ENCODE data around the gene BMX.
A peak's percentile ranks its signal among the peaks of the same experiment; 100 is the strongest.

Gene BMX
- 0 reads per million in 4 donors for total RNA-seq

- DNase-seq = no peak
Measured at GRCh38 chrX:15500497-15500966, at the start of gene BMX. Gene BMX, plus strand, starts transcription at chrX:15500807. Its CDS starts 7,547 bp downstream, at chrX:15508354.

DNA sequence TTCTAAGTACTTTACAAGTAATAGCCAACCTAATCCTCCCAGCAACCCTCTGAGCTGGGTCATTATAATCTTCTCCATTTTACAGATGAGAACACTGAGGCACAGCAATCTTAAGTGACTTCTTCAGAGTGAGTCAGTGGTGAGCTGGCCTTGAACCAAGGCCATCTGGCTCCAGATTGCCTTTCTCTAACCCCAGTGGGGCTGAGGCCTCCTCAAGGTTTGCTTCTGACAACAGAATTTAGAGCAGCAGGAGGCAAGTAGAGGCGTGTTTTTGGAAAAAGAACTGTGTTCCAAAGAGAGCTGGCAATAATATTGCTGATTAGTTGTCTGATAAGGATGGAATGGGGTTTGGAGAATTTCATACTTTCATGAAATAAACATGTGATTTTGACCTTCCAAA lies 48.7 kb upstream of the BMX start:
- DNase-seq = no peak

DNA sequence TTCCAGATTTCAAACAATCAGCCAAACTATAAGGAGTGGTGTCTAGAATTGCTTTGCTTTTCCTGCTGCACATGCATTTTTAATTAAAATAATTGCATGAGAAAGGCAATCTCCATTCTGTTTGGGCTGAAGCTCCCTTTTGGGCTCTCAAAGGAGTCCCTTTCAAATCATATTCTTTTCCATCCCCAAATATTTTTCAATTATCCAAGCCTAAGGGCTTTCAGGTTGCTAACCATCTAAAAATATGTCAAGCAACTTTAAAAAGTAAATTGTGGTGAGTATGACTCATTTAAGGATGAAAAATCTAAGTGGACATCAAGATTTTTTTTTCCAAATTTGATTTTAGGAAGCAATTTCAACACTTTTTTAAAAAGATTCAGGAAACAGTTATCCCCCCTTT lies 35.9 kb upstream of the BMX start:
- no peak for DNase-seq

GRCh38 chrX:15465347-15465746 lies 35.3 kb upstream of the BMX start:
- DNase-seq = no peak

DNA sequence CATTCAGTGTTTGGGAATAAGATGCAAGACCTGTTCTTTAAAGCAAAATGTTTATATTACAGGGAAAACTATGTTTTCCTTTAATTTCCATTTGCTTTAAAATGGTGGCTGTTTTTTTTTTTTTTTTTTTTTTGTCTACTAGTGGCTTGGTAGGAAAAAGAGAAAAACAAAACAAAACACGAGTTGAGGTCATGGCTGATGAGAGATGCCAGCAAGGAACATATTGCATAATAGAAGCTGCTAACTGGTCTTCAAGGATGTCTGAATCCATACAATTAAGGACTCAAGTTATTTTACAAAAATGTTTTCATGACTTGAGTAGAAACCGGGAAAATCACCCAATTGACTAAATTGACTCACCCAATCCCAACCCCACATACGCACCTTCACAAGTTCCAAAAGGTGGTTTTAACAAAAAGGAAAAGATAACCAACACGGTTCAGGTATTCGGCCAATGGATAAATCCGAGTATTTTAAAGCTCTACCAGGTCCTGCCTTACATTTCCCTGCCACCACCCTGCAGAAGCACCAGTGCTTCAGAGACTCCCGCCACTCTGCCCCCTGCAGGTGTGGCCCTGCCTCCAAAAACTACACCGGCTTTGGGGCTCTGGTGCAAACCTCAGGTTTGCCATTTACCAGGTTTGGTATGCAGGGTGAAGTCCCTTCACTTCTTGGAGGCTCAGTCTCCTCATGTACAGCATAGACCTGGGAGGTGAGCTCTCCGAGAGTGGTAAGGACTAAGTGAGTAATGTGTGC lies 34.5 kb upstream of the BMX start:
- DNase-seq = no peak

DNA sequence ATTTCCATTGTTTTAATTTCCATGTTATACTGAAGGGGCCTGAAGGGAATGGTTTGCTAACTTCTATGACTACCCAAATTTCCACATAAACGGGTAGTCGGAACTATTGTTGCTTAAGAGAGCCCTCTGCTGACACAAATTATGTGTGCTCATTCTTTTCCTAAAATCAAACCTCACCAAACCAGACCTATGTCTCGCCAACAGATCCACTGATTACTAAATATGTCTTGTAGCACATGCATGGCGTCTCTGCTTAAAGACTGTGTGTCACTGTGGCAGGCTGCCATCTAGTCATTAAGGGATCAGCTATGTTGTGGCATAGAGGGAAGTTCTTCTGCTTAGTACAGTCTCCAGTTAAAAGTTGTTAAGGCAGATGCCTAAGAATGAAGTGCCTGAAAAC lies 32.6 kb upstream of the BMX start:
- no peak for DNase-seq

- DNase-seq = no peak
Measured at GRCh38 chrX:15469613-15470012, 31.0 kb upstream of the BMX start.

GRCh38 chrX:15471028-15471427 lies 29.6 kb upstream of the BMX start:
- DNase-seq = peak in 4 of 5 donors; percentile 18 to 55 (median 23)

DNA sequence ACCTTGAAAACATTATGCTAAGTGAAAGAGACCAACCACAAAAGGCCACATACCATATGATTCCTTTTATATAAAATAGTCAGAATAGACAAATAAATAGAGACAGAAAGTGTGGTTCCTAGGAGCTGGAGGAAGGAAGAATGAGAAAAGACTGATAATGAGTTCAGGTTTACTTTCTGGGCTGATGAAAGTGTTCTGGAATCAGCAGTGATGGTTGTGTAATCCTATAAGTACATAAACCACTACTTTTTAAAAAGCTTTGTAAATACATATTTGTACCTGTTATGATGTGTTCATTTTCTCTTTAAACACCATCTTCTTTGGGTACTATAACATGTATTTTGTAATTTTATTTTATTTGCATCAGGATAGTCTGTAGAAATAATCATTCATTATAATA lies 28.1 kb upstream of the BMX start:
- DNase-seq = no peak

DNA sequence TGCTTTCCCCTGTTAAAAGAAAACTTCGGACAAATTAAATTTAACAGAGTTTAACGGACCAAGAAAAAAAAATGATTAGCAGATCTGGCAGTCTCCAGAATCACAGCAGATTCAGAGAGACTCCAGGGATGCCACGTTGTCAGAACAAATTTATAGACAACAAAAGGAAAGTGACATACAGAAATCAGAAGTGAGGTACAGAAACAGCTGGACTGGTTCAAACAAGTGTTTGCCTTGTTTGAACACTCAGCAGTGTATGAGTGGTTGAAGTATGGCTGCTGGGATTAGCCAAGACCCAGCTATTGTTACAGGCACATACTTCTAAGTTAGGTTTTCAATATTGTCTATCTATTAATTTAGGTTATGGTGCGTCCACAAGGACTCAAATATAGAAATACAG lies 26.6 kb upstream of the BMX start:
- DNase-seq = no peak

DNA sequence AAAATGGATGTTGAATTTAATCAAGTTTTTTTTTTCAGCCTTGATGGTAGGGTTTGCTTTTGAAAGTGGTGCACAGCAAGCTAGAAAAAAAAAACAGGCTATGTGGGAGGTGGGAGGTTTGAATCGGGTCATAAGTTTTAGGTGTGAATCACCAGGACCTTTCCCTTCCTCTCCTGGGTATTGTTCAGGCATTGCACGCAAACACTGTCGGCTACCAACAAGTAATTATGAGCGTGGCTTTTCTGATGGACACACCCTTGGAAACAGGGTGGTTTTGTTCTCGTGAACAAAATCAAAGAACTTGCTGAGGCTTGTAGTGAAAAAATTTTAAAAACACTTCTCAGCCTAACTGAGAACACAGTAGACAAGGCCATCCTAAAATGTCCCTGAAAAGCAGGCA lies 25.6 kb upstream of the BMX start:
- DNase-seq = no peak

DNA sequence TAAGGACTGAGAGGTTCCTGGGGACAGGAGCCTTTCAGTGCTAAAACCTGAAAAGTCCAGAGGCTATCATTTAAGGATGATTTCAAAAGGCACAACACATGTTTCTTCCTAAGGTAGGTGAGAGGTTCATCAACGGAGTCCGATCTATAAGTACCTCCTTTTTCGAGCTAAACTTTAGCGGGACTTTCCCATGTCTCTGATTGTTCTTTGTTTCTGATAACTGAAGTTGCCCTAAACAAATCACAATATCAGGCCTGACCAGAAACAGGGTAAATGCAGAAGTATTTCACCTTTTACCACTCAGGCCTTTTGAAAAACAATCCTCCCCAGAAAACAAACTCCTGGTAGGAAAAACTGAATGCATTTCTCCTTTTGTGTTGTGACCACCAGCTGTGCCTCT lies 25.1 kb upstream of the BMX start:
- no peak for DNase-seq

GRCh38 chrX:15483891-15484290 lies 16.7 kb upstream of the BMX start:
- no peak for DNase-seq

GRCh38 chrX:15492469-15492868 lies 8.1 kb upstream of the BMX start:
- DNase-seq = no peak

DNA sequence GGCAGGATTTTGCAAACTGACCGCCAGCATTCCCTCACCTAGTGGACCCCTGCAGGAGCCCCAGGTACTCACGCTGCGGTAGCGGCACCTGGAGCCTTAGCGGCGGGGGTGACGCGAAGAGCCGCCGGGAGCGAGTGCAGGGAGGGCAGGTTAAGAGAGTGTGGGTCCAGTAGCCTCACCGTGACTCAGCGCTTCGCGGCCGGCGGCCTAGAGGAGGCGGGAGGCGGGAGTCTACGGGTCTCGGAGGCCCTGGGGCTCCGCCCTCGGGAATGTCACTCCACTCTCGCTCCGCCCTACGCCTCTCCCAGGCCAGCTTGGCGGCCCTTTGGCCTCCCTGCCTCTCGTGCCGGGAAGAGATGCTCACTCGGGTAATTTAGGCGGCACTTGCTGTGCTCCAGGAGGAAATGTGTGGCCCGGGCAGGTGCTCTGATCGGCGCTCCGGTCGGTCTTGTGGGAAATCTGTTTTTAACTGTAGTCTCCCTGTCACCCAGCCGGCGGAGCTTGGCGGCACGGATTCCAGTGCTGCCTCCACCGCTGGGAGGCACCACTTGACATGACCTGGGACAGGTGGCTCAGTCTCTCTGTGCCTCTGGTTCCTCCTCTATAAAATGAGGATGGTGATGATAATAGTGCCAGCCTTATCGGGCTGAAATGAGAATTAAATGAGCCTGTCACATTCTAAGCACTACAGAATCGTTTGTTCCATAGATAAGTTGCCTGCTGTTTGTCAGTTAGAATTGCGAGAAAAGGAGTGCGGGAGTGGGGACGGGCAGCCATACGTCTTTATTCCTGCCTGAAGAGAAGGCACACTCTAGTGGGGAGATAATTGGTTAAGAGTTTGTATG lies 7.3 kb upstream of the BMX start, which contains the start of gene PIR:
Gene PIR (minus strand): TSS at position 216 of the 845 bp plus-strand sequence. CDS start 2,076 bp downstream, outside the sequence.
- DNase-seq = peak; percentile 3 to 77 (median 6)

DNA sequence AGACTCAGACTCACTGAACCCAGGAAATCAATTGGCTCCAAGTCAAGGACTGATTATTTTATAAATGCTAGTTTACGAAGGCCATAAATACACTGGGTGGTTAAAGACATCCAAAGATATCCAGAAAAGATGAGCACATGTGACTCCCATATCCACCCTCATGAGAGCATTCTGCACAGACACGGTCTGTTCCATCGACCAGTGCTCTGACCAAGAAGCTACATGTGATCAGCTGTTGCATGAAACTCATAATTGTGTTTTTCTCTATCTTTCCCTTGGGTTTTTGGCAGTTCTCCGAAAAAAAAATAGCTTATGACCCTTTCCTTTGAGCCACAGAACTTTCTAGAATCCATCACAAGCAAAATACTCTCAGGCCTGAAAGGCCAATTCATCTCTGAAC lies 4.8 kb upstream of the BMX start:
- DNase-seq = no peak

GRCh38 chrX:15496824-15497223 lies 3.8 kb upstream of the BMX start:
- no peak for DNase-seq

DNA sequence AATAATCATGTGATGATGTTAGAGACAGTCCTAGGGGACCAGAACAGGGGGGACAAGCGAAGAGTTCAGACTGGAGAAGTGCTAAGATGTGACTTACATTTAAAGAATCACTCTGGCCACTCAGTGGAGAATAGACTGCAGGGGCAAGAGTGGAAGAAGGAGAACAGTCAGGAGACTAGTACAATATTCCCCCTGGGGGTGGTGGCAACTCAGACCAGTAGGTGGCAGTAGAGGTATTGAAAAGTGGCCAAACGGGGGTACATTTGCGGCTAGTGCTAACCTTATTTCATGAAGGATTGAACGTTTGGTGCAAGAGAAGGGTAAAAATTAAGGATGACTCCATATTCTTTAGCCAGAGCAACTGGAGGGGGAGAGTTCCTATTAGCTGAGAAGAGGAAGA lies 2.7 kb upstream of the BMX start:
- DNase-seq = peak in 4 of 5 donors; percentile 2 to 35 (median 18)

GRCh38 chrX:15498741-15499140 lies 1.9 kb upstream of the BMX start:
- no peak for DNase-seq

DNA sequence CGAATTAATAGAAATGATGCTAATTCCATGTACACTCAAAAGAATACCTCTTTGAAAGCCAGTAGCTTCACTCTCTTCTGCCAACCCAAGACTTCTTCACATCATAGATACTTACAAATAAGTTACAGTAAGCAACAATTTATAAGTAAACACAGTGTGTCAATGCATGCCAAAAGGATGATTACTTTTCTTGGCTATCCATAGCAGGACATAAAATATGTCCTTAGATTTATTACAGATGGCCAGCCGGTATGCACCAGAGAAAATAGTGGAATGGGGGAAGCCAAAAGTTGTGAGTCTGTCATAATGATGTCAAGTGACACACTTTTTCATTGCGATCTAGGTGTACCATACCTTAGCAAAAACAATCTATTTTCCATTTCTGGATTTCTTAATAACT lies 631 bp upstream of the BMX start:
- DNase-seq = no peak

DNA sequence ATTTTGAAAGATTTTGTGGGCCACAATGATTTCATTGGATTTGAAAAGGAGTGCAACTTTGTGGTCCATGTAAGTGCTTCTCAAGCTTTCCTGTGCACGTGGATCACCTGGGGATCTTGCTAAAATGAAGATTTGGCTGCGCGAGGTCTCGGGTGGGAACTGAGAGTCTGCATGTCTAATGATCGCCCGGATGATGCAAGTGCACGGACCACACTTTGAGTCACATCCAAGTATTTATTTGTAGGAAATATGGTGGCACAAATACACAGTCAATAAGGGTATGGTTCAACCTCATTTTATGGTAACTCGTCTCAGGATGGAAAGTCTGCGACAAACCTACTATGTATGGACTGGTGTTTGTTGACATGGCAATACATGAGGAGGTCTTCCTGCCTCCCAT lies 899 bp downstream of the BMX start:
- DNase-seq = no peak

- DNase-seq = no peak
Measured at GRCh38 chrX:15504661-15505060, 4.1 kb downstream of the BMX start.

DNA sequence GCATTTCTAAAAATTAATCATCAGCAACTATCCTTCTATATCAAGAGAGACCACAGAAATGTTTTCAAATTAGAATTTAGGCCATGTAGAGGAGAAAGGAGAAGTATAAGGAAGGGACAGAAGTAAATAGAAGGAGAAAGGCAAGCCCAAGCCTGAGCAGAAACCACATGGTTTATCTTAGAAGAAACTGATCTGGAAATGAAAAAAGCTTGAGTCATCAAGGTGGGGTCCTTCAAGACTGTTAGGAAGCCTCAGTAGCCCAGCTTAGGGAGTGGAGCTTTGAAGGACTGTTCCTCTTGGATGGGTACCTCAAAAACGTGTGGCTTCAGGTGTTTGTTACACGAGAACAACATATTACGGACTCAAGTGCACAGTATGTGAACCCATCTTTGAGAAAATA lies 4.5 kb downstream of the BMX start:
- no peak for DNase-seq

DNA sequence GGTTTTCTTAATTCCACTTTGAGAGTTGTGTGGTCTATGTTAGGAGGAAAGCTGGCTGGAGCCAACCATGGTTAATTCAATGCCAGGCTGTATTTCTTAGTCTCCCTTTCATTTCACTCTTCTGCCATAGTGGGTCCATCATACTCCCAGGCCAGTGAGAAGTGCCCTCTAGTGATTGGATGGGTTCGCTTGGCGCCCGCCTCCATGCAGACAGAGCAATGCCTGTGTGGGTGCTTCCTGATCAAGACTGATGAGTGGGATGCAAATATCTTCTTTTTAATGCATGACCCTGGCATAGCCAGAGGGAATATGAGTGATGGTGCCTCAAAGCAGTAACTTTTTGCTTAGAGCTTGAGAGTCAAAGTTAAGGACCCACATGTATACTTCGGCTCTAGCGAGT lies 6.4 kb downstream of the BMX start:
- no peak for DNase-seq

Measured in T-helper 1 cell (primary cell).